Anterior cingulate cortex (tissue), 58 donors: ENCODE measurements around the gene CTTNBP2NL.

ENCODE experiments used
- DNase-seq, 58 donors: peaks; one replicate each; lab custom pipeline; 2025; lab: John Stamatoyannopoulos, UW

Gene CTTNBP2NL

DNA sequence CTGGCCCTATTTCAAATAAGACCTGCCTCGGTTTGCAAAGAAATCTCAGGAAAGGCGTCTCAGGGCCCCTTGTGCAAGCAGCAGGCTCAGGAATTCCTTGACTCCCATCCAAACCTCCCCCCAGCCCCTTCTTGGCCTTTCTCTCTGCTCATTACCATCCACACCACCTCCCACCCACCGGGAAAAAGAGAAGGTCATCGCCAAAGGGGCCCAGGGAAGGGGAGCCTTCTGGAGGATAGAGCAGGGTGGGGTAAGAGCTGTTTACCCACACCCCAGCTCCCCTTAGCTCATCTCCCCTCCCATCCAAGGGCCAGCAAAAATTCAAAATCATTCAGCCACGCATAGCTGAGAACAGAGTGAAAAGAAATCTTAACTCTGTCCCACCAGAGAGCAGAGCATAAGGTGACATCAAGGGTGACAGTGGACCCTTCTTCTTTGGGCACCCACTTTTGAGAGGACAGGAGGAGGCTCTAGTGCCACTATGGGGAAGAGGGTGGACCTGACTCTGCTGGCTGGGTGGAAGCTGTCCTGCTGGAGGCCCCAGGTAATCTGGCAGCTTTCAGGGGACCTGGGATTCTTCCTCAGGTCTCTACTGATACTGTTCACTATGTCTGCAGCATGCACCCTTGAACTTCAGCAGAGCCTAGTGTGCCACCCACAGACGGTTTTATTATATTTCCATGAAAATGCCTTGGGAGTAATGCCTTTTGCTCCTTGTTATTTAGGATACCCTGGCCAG lies 108.8 kb downstream of the CTTNBP2NL start:
- no peak for DNase-seq

DNA sequence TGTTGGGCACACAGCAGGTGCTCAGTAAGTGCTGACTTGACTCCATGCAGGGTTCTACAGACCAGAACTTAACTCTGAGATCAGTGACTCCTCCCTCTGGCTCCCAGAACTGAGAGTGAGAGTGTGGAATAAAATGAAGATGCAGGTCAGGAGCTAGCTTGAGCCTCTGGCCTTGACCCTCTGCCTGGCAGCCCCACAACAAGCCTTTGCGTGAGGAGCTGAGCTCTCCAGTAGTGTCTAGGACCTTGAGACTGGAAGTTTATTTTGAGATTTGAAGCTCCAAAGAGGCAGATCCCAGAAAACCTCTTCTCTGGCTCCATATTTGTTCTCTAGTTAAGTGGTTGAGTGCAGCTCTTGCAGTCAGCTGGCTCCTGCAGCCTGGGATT lies 109.4 kb downstream of the CTTNBP2NL start:
- DNase-seq: no peak

DNA sequence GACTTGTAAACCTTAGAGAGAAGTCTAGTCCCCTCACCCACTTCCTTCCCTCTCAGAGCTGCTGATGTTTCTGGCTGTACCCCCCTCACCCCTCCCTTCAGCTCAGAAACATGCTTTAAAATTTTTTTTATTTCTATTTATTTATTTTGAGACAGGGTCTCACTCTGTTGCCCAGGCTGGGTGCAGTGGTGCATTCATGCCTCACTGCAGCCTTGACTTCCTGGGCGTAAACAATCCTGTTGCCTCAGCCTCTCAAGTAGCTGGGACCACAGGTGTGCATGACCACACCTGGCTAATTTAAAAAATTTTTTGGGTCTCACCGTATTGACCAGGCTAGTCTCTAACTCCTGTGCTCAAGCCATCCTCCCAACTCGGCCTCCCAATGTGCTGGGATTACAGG lies 109.9 kb downstream of the CTTNBP2NL start:
- DNase-seq: no peak

DNA sequence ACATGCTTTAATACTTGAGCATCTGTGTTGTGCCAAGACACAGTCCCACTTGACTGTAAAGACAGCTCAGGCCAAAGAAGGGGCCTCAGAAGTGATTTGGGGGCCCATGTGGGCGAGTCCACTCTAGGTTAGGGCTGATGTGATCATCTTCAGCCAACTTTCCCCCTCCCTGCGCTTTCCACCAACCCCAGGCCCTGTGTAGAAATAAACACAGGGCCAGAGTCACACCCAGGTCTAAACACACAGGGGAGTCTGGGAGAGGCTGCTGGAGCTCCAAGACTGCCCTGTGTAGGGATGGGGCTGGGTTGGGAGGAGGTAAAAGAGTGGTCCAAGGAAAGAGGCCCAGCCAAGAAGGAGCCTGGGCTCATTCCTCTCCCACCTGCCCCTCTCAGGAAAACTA lies 110.3 kb downstream of the CTTNBP2NL start:
- no peak for DNase-seq

DNA sequence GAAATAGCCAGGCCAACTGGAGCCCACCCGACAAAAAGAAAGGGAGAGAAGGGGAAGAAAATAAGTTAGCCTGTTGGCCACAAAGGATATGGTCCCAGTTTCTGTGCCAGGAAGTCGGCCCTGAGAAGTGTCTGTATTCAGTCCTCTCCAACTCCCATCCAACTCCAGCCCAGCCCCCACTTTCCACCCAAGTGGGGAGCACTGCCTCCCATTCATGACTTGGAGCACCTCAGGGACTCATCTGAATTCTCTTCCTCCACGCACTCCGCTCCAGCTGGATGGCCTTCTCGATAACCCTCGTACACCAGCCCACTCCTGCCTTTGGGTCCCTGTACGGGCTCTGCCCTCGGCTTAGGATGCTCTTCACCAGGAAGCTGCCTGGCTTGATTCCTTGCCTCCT lies 110.7 kb downstream of the CTTNBP2NL start:
- DNase-seq: no peak

DNA sequence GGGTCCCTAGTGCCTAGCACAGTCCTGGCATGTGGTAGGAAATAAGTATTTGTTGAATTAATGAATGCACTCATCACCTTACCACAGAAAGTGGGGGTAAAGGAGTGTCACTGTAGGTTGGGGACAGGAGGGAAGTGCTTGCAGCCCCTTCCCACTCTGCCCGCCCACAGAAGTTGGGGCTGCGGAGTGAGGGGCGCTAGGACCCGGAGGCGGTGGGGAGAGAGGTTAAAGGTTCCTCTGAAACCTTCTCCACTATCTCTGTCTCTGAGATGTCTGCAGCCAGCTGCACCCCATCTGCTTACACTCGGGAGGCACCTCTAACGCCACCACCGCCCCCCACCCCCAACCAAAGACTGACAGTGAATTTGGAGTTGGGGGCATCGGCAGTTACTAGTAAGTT lies 111.3 kb downstream of the CTTNBP2NL start:
- no peak for DNase-seq

DNA sequence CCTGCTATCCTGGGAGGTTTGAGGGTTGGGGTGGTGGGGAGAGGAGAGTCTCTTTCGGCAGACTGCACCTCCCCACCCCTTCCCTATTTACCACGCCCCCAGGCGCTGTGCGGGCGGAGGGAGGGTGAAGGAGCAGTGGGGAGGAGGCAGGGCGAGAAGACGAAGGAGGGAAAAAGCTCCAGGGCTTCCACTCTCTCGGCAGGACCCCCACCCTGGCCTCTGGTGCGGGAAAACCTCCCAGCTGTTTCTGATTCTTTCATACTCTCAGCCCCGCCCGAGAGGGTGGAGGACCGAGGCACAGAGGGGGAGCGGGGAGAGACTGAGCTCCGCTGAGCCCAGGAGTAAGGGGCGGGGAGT lies 111.9 kb downstream of the CTTNBP2NL start:
- DNase-seq: no peak

DNA sequence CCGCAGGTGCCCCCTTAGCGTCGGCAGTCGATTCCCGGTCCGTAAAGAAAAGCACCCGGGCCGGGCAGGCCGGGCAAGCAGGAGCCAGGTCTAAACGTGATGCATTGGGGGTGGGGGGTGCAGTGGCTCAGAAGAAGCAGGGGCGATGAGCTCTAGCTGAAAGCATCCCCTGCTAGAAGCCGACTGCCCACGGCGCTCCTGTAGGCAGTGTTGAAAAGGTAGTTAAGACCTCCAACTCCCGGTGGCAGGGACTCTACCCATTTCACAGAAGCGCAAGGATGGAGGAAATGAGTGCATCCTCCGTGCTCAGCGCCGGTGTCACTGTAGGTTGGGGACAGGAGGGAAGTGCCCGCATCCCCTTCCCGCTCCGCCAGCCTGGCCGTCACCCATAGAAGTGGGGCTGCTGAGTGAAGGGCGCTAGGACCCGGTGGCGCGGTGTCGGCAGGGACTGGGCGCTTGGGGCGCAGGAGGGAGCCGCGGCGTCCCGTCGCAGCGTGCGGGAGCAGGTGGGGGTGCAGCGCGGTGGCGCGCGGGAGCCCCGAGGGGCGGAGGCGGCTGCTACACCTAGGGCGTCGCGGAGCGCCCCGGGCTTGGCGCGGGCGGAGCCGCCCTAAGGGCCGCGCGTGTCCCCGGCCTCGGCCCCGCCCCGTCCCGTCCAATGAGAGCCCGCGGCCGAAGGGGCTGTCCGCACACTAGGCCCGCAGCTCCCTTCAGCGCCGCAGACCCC lies 112.4 kb downstream of the CTTNBP2NL start, which contains the start of gene WNT2B:
WNT2B (plus strand) TSS at position 688 of the 727 bp plus-strand sequence. CDS start 298 bp downstream, outside the sequence.
- peak in 13 of 58 donors; percentile 11 to 45 (median 23) for DNase-seq

DNA sequence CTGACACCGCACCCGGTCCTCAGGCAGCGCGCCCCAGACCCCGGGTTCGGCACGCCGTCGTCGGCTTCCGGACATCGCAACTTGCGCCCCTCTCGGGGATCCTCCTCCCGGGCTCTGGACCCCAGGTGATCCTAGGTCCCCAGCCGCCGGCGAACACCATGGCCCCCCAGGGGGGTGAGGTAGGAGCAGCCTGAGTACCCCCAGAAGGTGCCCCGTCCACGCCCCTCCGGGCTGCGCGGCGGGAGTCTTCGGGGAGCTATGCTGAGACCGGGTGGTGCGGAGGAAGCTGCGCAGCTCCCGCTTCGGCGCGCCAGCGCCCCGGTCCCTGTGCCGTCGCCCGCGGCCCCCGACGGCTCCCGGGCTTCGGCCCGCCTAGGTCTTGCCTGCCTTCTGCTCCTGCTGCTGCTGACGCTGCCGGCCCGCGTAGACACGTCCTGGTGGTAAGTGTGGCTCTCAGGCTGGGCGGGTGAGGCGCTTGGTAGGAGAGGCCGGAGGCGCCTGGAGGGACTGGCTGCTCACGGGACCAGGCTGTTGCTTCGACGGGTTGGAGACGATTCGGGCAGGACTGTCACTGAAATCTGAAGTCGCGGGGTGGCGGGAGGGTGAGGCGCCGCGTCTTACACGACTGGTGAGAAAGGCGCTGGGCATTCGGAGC lies 113.1 kb downstream of the CTTNBP2NL start:
- DNase-seq: no peak

DNA sequence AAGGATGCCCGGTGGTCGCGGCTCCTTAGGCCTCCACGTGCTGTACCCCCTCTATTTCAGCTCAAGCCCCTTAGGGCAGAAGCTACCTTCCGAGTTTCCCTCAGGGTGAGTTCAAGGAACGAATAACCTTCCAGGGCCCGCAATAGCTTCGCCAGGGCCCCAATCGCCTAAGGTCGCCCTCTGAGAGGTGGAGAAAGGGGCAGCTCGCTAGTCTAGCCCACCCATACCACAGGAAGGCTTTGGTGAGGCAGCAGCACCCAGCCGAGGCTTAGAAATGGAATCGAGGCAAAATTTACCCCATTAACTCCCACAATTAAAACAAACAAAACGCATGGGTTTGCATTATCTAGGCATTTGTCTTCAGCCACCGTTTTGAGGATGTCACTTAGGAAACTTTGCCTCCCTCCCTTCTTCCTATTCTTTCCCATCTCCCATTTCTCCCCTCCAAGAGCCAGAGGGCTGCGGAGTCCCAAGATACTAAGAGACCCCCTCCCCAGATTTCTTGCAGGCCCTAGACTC lies 113.7 kb downstream of the CTTNBP2NL start:
- DNase-seq: no peak

DNA sequence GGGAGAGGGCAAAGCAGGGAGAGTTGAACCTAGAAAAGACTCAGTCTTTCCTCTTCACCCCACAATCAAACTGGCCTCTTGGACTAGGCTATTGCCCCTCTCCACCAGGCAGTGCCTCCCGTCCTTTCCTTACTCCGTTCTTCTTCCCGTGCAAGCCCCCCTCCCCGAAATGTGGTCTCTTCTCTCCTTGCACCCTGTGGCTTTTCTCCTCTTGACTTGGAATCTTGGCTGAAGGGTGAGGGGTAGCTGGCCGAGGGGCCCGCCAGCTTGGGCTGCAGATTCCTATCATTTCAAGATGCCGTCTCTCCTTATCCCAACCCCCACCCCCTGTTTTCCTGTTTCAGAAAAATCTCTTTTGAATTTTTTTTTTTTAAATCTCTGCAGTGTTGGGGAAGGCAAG lies 114.3 kb downstream of the CTTNBP2NL start:
- no peak for DNase-seq
